ENCODE data around the gene ARFGEF3. TPM values are rescaled to one million over a fixed set of nuclear protein-coding genes. Genes with fewer than 3 reads are reported as not detected.

ARFGEF3 gene
- total RNA-seq, 1 donor from 2014 or later, result 3.8 TPM

GRCh38 chr6:138238368-138238767, 76.6 kb downstream of the ARFGEF3 start:
- DNase-seq (ENCODE audit: low spot score), result no peak
- Histone ChIP-seq H4K20me1 (ENCODE audit: low read depth) (no peaks in the 10 kb centered on the region), H3K4me3 (no peak overlapping the region), H3K27ac (no peak overlapping the region), H3K4me2 (no peak overlapping the region), H3K4me1 (no peaks in the 10 kb centered on the region), H3K27me3 (no peaks in the 10 kb centered on the region), H3K79me2 (ENCODE audit: low read depth) (no peaks in the 10 kb centered on the region), H3K9me3 (ENCODE audit: low read depth) (no peaks in the 10 kb centered on the region), H2AFZ (replicated peaks) (no peak overlapping the region), H3K36me3 (no peaks in the 10 kb centered on the region), H3F3A (ENCODE audit: low read depth) (no peaks in the 10 kb centered on the region), H3K9ac (no peak overlapping the region)
- no peak overlapping the region for H3K27ac Mint-ChIP-seq
- no peaks in the 10 kb centered on the region for H3K9me3 Mint-ChIP-seq
- H3K4me3 Mint-ChIP-seq, result no peak overlapping the region
- H3K4me1 Mint-ChIP-seq, result no peaks in the 10 kb centered on the region
- no peaks in the 10 kb centered on the region for H3K27me3 Mint-ChIP-seq (ENCODE audit: insufficient read depth, low read depth)
- TF ChIP-seq EZH2 (IDR thresholded peaks at IDR 0.05) (no peak), EZH2phosphoT487 (IDR thresholded peaks at IDR 0.05) (no peak), CTCF (IDR thresholded peaks at IDR 0.05) (no peak)
- H3K36me3 Mint-ChIP-seq, result no peaks in the 10 kb centered on the region

DNA sequence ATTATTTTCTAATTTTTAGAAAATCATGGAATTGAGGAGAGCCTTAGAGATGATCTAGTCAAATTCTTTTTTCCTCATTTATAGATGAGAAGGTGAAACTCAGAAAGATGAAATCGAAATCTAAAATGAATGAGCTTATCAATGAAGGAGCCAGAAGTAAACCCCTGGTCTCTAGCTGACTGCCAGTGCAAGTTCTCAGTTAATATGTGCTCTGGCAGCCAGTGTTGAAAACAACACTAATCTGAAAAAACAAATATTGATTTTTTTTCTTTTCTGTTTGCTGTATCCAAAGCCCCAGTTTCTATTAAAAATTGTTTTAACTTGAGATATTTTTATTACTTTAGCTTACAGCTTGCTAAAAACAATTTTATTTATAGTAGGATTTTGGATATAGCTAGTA, 78.0 kb downstream of the ARFGEF3 start:
- H3K4me1 ChIP-seq, result no peaks in the 10 kb centered on the region
- Mint-ChIP-seq H3K27me3 (ENCODE audit: insufficient read depth, low read depth) (no peaks in the 10 kb centered on the region), H3K36me3 (no peaks in the 10 kb centered on the region), H3K4me1 (no peaks in the 10 kb centered on the region), H3K27ac (no peak overlapping the region), H3K4me3 (no peak overlapping the region), H3K9me3 (no peaks in the 10 kb centered on the region)
- no peak for DNase-seq (ENCODE audit: low spot score)
- H3F3A ChIP-seq (ENCODE audit: low read depth), result no peaks in the 10 kb centered on the region
- no peak for TF ChIP-seq EZH2phosphoT487 (IDR thresholded peaks at IDR 0.05)
- no peak for TF ChIP-seq CTCF (IDR thresholded peaks at IDR 0.05)
- TF ChIP-seq EZH2 (IDR thresholded peaks at IDR 0.05), result no peak
- no peaks in the 10 kb centered on the region for H3K79me2 ChIP-seq (ENCODE audit: low read depth)
- H3K4me3 ChIP-seq, result no peak overlapping the region
- no peaks in the 10 kb centered on the region for H3K36me3 ChIP-seq
- H3K9ac ChIP-seq, result no peak overlapping the region
- H3K4me2 ChIP-seq, result no peak overlapping the region
- H3K27me3 ChIP-seq, result no peaks in the 10 kb centered on the region
- H4K20me1 ChIP-seq (ENCODE audit: low read depth), result no peaks in the 10 kb centered on the region
- H3K27ac ChIP-seq, result no peak overlapping the region
- no peak overlapping the region for H2AFZ ChIP-seq (replicated peaks)
- H3K9me3 ChIP-seq (ENCODE audit: low read depth), result no peaks in the 10 kb centered on the region

DNA sequence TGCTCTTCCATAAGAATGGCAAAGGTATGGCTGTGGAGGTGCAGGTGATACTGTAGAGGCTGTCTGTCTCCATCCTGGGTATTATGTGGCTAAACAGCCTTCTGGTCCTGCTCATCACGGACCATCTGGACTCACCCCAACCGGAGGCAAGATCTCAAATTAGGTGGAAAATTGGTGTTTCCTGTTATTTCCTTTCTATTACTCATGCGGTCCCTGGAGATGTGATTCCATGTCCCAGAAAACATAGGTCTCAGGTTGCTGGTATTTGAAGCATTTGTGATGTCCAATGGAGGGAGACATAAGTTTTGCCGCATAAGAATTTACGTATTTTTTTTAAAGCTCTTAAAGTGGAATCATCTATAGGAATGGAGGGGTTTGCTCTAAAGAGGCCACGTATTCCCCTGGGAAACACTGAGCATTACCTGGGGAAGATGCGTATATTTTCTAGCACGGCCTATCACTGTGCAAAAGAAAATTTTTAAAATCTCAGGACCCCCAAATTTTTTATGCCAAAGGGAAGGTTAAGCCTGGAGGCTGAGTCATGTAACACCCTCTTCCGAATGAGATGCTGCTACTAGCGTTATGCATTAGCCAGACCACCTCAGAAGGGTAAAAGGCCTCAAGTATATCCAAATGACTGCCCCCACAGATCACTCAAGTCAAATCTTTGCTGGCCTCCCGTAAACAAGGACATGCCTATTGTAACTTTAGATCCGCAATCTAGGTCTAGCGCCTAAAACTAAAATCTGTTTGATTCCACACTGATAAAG, 78.9 kb downstream of the ARFGEF3 start:
- H3K27ac ChIP-seq, result no peak overlapping the region
- H3K4me3 Mint-ChIP-seq, result no peak overlapping the region
- no peaks in the 10 kb centered on the region for H3K9me3 Mint-ChIP-seq
- no peaks in the 10 kb centered on the region for H3K27me3 ChIP-seq
- no peak overlapping the region for H3K4me3 ChIP-seq
- no peak for TF ChIP-seq CTCF (IDR thresholded peaks at IDR 0.05)
- no peak for TF ChIP-seq EZH2phosphoT487 (IDR thresholded peaks at IDR 0.05)
- no peak for TF ChIP-seq EZH2 (IDR thresholded peaks at IDR 0.05)
- DNase-seq (ENCODE audit: low spot score), result no peak
- no peaks in the 10 kb centered on the region for H4K20me1 ChIP-seq (ENCODE audit: low read depth)
- H3F3A ChIP-seq (ENCODE audit: low read depth), result no peaks in the 10 kb centered on the region
- H3K36me3 Mint-ChIP-seq, result no peaks in the 10 kb centered on the region
- no peaks in the 10 kb centered on the region for H3K9me3 ChIP-seq (ENCODE audit: low read depth)
- H2AFZ ChIP-seq (replicated peaks), result no peak overlapping the region
- H3K9ac ChIP-seq, result no peak overlapping the region
- H3K4me1 Mint-ChIP-seq, result no peaks in the 10 kb centered on the region
- H3K27me3 Mint-ChIP-seq (ENCODE audit: insufficient read depth, low read depth), result no peaks in the 10 kb centered on the region
- no peaks in the 10 kb centered on the region for H3K79me2 ChIP-seq (ENCODE audit: low read depth)
- no peak overlapping the region for H3K4me2 ChIP-seq
- H3K4me1 ChIP-seq, result no peaks in the 10 kb centered on the region
- no peaks in the 10 kb centered on the region for H3K36me3 ChIP-seq
- H3K27ac Mint-ChIP-seq, result no peak overlapping the region
